Sciatic nerve (tissue), 2 donors: Measurements from ENCODE around the gene PANX1. TPM values are rescaled to one million over a fixed set of nuclear protein-coding genes. Genes with fewer than 3 reads are reported as not detected.
A peak's percentile ranks its signal among the peaks of the same experiment; 100 is the strongest.
"Not testable (repeated sequence)": the region's sequence is repeated elsewhere in the genome, so short reads cannot be mapped to it uniquely, and the experiment has no call there.

Experiments used
- ATAC-seq: fragments of 200-7000 bp; cut with Tn5 transposase; one replicate; pipeline ENCODE4 v1.9.1; 2020; ENCODE audit warnings: mild to moderate bottlenecking, moderate library complexity
- DNase-seq: peaks from one replicate; pipeline ENCODE4 v3.0.0-alpha.2; 2020; ENCODE audit warnings: low spot score
- intact Hi-C: fragments of 100-400 bp; cut with DNase I; formaldehyde crosslinking; loops from one replicate; pipeline ENCODE4 v1.14.2; 2022
- total RNA-seq: library from RNA; stranded (reverse); fragmentation: NEBNext Ultra II Directional; extraction: Animal tissue kit (Norgen Biotek cat#: 25700); gene quantifications from one replicate; pipeline ENCODE4 v1.2.1, GENCODE V29; 2021
- donor health status: DM: no; HTN: no; CAD: no.
- donor health status: DM: no; HTN: no; CAD: no.

Gene PANX1
- total RNA-seq, 1 donor from 2014 or later = 18.3 TPM

GRCh38 chr11:94144664-94145063 is 16.0 kb downstream of the PANX1 start:
- intact Hi-C loops = no loop called here
- ATAC-seq = no peak
- no peak for DNase-seq

GRCh38 chr11:94145431-94145830 is 16.8 kb downstream of the PANX1 start:
- DNase-seq (no peak), ATAC-seq (no peak)
- intact Hi-C loops = no loop called here

GRCh38 chr11:94145916-94146315 is 17.3 kb downstream of the PANX1 start:
- intact Hi-C loops = no loop called here
- ATAC-seq (no peak), DNase-seq (no peak)

DNA sequence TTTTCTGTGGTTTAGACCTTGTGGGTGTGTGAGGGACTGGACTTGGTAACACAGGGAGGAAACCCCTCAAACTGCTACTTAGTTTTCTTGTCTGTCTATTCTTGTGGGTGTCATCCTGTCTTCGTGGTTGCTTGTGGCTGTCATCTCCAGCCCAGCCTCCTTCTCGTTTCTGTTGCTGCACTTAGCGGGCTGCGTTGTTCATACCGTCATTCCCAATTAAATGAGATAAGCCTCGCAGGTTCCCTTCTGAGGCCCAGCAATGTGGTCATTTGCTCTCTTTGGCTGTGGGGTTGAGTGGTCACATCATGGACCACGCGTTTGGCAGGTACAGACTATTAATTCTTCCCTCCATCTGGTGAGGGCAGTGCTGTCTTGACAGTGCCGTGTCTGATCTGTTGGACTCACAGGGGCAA is 18.8 kb downstream of the PANX1 start:
- DNase-seq (no peak), ATAC-seq (no peak)
- intact Hi-C loops = no loop called here

GRCh38 chr11:94148189-94148588 is 19.5 kb downstream of the PANX1 start:
- DNase-seq = no peak
- intact Hi-C loops = no loop called here
- ATAC-seq = no peak

DNA sequence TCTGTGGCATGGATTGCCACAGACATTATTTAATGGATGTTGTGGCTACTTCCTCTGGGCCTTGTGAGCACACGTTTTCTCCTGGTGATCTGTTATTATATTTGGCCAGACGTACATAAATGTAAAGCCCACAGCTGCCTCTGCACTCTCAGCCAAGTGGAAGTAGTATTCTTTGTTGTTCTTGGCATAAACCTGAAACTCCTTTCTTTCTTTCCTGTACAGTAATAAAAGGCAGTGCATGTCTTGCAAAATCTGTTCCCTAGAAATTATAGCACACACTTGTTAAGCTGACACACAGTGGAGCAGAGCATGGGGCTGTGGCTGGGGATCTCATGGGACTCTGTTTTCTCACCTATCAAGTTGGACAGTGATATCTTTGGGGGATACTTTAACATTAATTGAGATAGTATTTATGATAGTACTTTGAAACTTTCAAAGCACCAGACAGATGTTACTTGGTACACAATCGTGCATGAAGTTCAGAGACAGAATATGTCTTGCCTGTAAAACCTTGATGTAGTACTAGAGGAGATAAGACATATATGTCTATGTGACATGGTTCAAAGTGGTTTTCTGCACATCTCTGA is 20.9 kb downstream of the PANX1 start:
- DNase-seq = no peak
- intact Hi-C loops = no loop called here
- no peak for ATAC-seq

DNA sequence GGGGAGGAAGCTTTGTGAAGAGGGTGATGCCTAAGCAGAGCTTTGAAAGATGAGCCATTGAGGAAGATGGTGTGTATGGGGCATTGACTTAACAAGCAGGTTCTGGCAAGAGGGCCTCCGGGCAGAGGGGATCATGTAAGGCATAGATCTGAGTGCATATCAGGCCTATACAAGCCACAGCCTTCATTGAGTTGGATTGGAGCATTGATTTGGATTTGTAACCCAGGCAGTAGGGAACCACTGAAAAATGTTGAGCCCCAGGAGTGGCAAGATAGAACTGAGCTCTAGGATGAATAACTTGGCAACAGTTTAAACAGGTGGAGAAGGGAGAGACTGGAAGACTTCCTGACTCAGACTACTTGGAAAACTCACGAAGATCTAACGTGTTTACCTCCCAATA is 21.4 kb downstream of the PANX1 start:
- intact Hi-C loops = no loop called here
- DNase-seq (no peak), ATAC-seq (no peak)

GRCh38 chr11:94150704-94151685 is 22.4 kb downstream of the PANX1 start:
- intact Hi-C loops = no loop called here
- DNase-seq (no peak), ATAC-seq (no peak)

DNA sequence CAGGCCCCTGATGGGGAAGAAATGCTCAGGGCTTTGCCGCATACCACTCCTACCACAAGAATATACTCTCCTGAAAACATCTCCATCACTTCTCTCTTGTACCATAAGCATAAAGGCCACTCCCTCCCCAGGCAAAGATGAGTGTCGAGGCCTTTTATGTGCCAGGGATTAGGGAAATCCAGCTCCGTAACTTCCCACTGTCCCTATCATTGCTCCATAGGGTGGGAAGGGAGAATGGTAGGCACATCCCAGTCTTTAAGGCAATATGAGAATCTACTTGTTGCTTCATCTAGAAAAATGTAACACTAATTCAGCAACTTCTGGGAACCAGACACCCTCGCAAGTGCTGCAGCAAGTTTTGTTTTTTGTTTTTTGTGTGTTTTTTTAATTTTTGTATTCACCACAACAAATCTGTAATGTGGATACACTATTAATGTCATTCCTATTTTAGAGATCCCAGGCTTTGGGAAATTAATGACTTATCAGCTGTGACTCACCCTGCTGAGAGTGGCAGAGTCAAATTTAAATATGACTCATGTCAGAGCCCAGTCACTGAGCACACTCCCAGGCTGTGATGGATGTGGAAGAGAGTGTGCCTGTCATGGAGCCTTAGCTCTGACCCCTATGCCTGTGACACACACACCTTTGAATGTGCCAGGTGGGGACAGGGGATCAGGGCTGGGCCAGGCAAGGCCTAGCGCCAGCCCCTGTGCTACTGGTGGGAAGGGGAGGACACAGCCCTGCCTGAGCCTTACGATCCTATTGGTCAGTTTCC is 23.4 kb downstream of the PANX1 start:
- no peak for DNase-seq
- intact Hi-C loops = no loop called here

DNA sequence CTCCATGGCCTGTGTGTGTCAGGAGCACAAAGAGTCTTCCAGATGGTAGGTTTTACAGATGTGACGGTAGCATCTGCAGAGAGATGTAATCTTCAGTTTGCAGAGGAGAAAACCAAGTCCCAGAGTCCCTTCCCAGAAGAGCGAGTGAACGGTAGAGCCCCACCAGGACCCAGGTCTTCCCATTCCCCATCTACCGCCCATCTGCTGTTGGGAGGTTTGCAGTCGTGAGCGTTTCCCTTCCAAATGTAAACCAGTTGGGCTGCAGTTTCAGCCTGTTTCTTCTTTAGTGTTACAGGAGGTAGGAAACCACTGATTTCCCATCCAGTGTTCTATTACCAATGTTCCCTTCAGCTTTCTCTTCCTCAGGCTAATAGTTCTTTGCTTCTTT is 24.0 kb downstream of the PANX1 start:
- ATAC-seq = no peak
- intact Hi-C loops = no loop called here
- DNase-seq = no peak

More for the DNA sequence above, 23.4 kb downstream of the PANX1 start:
- ATAC-seq = peak; percentile 81

DNA sequence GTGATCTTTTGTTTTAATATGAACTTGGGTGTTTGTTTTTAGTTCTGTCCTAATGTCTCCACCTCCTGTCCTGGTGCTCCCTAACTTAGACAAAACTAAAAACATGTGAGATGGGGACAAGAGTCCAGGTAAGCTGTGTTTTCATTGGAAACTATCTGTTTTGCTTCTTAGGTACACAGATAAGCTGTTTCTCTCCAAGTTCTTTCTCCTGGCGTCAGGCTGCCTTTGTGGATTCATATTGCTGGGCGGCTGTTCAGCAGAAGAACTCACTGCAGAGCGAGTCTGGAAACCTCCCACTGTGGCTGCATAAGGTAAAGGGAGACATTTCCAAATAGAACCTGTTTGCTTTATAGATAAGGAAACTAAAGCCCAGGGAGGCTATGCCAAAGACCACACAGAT is 24.7 kb downstream of the PANX1 start:
- intact Hi-C loops = no loop called here
- no peak for DNase-seq
- no peak for ATAC-seq

GRCh38 chr11:94154095-94154856 is 25.6 kb downstream of the PANX1 start:
- no peak for ATAC-seq
- intact Hi-C loops = no loop called here
- DNase-seq = no peak

DNA sequence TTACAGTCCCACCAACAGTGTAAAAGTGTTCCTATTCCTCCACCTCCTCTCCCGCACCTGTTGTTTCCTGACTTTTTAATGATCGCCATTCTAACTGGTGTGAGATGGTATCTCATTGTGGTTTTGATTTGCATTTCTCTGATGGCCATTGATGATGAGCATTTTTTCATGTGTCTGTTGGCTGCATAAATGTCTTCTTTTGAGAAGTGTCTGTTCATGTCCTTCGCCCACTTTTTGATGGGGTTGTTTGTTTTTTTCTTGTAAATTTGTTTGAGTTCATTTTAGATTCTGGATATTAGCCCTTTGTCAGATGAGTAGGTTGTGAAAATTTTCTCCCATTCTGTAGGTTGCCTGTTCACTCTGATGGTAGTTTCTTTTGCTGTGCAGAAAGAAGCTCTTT is 28.7 kb downstream of the PANX1 start:
- DNase-seq, ATAC-seq, intact Hi-C loops: not testable (repeated sequence)

DNA sequence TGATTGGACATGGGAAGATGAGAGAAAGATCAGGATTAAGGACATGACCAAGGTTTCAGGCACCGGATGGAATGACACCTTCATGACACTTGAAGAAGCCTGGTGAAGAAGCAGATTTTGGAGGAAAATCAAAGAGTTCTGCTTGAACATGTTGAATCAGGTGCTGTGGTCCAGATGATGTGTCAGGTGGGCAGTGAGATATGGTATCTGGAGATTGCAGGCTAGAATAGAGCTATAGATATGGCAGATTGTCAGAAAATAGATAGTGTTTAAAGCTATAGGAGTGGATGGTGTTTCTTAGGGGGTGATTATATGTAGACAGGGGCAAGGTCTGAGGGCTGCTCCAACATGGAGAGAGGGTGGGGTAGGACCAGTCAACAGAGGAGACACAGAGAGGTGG is 40.2 kb downstream of the PANX1 start:
- DNase-seq = no peak
- no peak for ATAC-seq
- intact Hi-C loops = no loop called here

DNA sequence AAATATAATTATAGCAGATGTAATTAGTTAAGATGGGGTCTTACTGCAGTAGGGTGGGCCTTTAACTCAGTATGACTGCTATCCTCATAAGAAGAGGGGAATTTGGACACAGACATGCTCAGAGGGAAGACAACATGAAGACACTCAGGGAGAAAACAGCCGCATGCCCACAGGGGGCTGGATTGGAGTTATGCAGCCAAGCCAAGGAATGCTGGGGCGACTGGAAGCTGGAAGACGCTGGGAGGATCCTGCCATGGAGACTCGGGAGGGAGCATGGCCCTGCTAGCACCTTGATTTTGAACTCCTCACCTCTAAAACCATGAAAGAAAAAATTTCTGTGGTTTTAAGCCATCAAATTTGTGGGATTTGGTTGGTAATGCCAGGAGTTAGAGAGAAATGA is 40.9 kb downstream of the PANX1 start:
- intact Hi-C loops = no loop called here
- ATAC-seq = no peak
- no peak for DNase-seq

DNA sequence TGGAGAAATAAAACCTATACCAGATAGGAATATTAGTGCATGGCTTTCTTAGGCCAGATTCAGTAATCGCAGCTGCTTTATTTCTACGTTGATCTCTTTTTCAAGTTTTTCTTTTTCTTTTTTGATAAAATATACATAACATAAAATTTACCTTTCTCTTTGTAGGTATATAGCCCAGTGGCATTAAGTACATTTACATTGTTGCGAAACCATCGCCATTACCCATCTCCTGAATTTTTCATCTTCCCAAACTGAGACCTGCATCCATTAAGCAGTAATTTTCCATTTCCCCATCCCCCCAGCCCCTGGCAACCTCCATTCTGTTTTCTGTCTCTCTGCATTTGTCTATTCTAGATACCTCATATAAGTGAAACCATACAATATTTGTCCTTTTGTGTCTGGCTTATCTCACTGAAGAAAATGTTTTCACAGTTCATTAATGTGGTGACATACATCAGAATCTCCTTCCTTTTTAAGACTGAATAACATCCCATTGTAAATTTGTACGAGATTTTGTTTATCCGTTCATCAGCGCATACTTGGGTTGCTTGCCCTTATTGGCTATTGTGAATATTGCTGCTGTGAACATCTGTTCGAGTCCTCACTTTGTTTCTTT is 41.4 kb downstream of the PANX1 start:
- ATAC-seq = no peak
- intact Hi-C loops = no loop called here
- DNase-seq = no peak

DNA sequence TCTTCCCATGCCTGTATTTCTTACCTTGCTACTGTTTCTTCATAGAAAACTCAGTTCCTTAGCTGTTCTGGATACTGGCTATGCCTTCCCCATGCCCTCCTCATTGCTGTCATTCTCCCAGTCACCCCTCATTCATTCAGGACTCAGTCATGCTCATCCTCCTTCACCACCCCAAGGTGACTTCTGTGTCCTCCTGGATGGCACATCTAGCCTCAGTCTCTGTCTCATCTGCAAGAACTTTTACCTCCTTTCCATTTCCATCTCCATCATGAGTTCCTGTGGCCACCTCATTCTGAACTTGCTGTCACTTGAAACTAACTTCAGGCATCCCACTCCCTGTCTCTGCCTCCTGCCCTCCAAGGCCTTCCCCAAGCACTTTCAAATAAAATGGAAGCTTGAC is 42.3 kb downstream of the PANX1 start:
- ATAC-seq = no peak
- intact Hi-C loops = no loop called here

DNA sequence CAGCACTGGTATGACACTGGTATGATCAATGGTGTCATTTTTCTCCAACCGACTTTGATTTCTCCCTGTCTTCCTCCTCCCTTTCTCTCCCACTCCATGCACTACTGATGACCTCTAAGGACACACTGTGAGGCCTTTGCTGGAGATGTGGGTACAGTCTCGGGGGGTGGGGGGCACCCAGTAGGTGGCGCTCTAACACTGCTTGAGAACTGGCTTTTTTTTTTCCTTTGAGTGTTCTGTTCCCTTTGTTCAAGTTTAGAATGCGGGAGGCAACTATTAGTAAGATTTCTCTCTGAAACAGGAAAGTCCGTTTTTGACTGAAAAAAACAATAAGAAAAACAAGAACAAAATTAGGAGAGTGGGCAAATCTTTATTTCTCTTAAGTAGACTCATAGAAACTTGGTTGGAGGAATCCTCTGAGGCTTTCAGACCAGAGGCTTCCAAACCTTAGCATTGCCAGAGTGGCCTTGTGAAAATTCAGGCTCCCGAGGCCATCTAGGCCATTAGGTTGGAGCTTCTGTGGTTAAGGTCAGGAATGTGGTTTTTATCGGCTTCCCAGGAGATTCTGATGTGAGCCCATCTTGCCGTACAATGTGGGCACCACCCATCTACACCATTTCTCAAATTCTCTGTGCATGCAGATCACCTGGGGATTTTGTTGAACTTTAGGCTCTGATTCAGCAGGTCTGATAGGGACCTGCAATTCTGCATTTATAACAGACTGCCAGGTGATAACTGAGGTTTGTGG is 43.2 kb downstream of the PANX1 start:
- peak; percentile 61 for ATAC-seq
- intact Hi-C loops = no loop called here
- peak; percentile 73 for DNase-seq

More for the DNA sequence above, 42.3 kb downstream of the PANX1 start:
- DNase-seq = no peak
